ENCODE data around the gene FAM131B. TPM values are rescaled to one million over a fixed set of nuclear protein-coding genes. Genes with fewer than 3 reads are reported as not detected.

Gene FAM131B
- total and polyA plus RNA-seq, 12 donors = 0.10 to 1.7 (median 0.36) TPM

- no peak overlapping the region for H3K4me3 ChIP-seq
- peaks cover 7 to 9% of the 10 kb centered on the region in 2 donors for H3K4me1 ChIP-seq (replicated peaks in 1 of 2)
- no peak for DNase-seq
- TF ChIP-seq CTCF (IDR thresholded peaks at IDR 0.05) (no peak), POLR2A (IDR thresholded peaks at IDR 0.05) (no peak)
- H3K9me3 ChIP-seq (replicated peaks in 1 of 3) = no peaks in the 10 kb centered on the region
- no peaks in the 10 kb centered on the region for H3K36me3 ChIP-seq (replicated peaks in 1 of 2)
- intact Hi-C loops (cut with DNase I) = no loop called here
- 68 to 93% (median 76%) methylated on average over 7 of the region's 7 CpGs for WGBS, 4 donors
- H3K27me3 ChIP-seq = no peaks in the 10 kb centered on the region
- H3K27ac ChIP-seq = peak overlapping the region in 2 of 5 donors; percentile 38 to 62
These were observed 13.0 kb upstream of the FAM131B start for GRCh38 chr7:143375298-143376034.

- Histone ChIP-seq H3K27ac (peak overlapping the region in 1 of 5 donors; percentile 62), H3K4me3 (no peak overlapping the region), H3K9me3 (replicated peaks in 1 of 3) (no peaks in the 10 kb centered on the region), H3K4me1 (replicated peaks in 1 of 2) (peaks cover 2 to 3% of the 10 kb centered on the region in 2 donors), H3K36me3 (replicated peaks in 1 of 2) (no peaks in the 10 kb centered on the region), H3K27me3 (no peaks in the 10 kb centered on the region)
- TF ChIP-seq POLR2A (IDR thresholded peaks at IDR 0.05) (no peak), CTCF (IDR thresholded peaks at IDR 0.05) (no peak)
- intact Hi-C loops (cut with DNase I) = no loop called here
- 73 to 83% (median 81%) methylated on average over 5 of the region's 5 CpGs for WGBS, 4 donors
- no peak for DNase-seq
These were observed 12.0 kb upstream of the FAM131B start for GRCh38 chr7:143374561-143374960.

- Histone ChIP-seq H3K27ac (no peak overlapping the region), H3K4me3 (no peak overlapping the region), H3K27me3 (no peaks in the 10 kb centered on the region), H3K9me3 (replicated peaks in 1 of 3) (no peaks in the 10 kb centered on the region), H3K4me1 (replicated peaks in 1 of 2) (no peaks in the 10 kb centered on the region), H3K36me3 (replicated peaks in 1 of 2) (no peaks in the 10 kb centered on the region)
- WGBS, 4 donors = 76 to 81% (median 78%) methylated on average over 4 of the region's 4 CpGs
- DNase-seq = no peak
- TF ChIP-seq POLR2A (IDR thresholded peaks at IDR 0.05) (no peak), CTCF (IDR thresholded peaks at IDR 0.05) (no peak)
- intact Hi-C loops (cut with DNase I) = no loop called here
These were observed 10.8 kb upstream of the FAM131B start for GRCh38 chr7:143373255-143373794.

GRCh38 chr7:143372070-143372469 is 9.6 kb upstream of the FAM131B start:
- 53 to 62% (median 58%) methylated on average over 4 of the region's 4 CpGs for WGBS, 4 donors
- DNase-seq = peak; percentile 42 to 74 (median 51)
- Histone ChIP-seq H3K36me3 (replicated peaks in 1 of 2) (no peaks in the 10 kb centered on the region), H3K27me3 (no peaks in the 10 kb centered on the region), H3K4me1 (replicated peaks in 1 of 2) (no peaks in the 10 kb centered on the region), H3K4me3 (no peak overlapping the region), H3K27ac (no peak overlapping the region), H3K9me3 (replicated peaks in 1 of 3) (no peaks in the 10 kb centered on the region)
- TF ChIP-seq CTCF (IDR thresholded peaks at IDR 0.05) = no peak
- no peak for TF ChIP-seq POLR2A (IDR thresholded peaks at IDR 0.05)
- intact Hi-C loops (cut with DNase I) = no loop called here

Measured in adrenal gland (tissue), 12 donors.